Breast epithelium (tissue), 4 donors: ENCODE results near the gene SPEM2. TPM values are rescaled to one million over a fixed set of nuclear protein-coding genes. Genes with fewer than 3 reads are reported as not detected.

Source experiments
- DNase-seq, 2 donors: peaks; one replicate each; pipeline ENCODE4 v3.0.0-alpha.2; 2019; ENCODE audit warnings: low spot score in 2 of 2
- H3K27ac ChIP-seq, 2 donors: fragments of 200-600 bp; sonication (generic) in 1 of 2; one replicate each; pipeline ENCODE4 v1.5.1; 2016 to 2019; ENCODE audit warnings: mild to moderate bottlenecking in 1 of 2
- H3K27me3 ChIP-seq, 2 donors: fragments of 200-600 bp; sonication (generic) in 1 of 2; one replicate each; pipeline versions ENCODE4 v1.5.1 to v1.6.0; 2017 to 2019; ENCODE audit warnings: control low read depth in 1 of 2, mild to moderate bottlenecking in 1 of 2
- H3K36me3 ChIP-seq: fragments of 200-600 bp; one replicate; pipeline ENCODE4 v1.5.1; 2019
- H3K4me1 ChIP-seq, 2 donors: fragments of 200-600 bp; sonication (generic); one replicate each; pipeline ENCODE4 v1.5.1; 2016 to 2019; ENCODE audit warnings: control low read depth in 1 of 2
- H3K4me3 ChIP-seq, 3 donors: fragments of 200-600 bp; sonication (generic); 1 replicate in 2 of 3; 2 replicates in 1 of 3; pipeline ENCODE4 v1.5.1; 2016 to 2019; ENCODE audit warnings: mild to moderate bottlenecking in 3 of 3, moderate library complexity in 2 of 3
- H3K9me3 ChIP-seq, 2 donors: fragments of 200-600 bp; sonication (generic) in 1 of 2; one replicate each; pipeline ENCODE4 v1.5.1; 2016 to 2019; ENCODE audit warnings: control low read depth in 1 of 2
- POLR2A ChIP-seq: fragments of 450-650 bp; IDR thresholded peaks from one replicate; pipeline ENCODE4 v1.6.1; 2016; ENCODE audit warnings: antibody characterized with exemption, mild to moderate bottlenecking, moderate library complexity
- POLR2AphosphoS5 ChIP-seq, 3 donors: sonication (generic); formaldehyde crosslinking; IDR thresholded peaks; one replicate each; pipeline ENCODE4 v1.6.1; 2017; ENCODE audit warnings: antibody characterized with exemption in 3 of 3
- intact Hi-C: fragments of 100-400 bp; cut with DNase I; formaldehyde crosslinking; loops from one replicate; pipeline ENCODE4 v1.15.1; 2023; ENCODE audit warnings: low total_unique reads
- total RNA-seq, 3 donors: library from RNA; depleted of rRNA; stranded (reverse); fragments of >200 nt; gene quantifications; one replicate each; pipeline ENCODE4 v1.1.0, GENCODE V29; 2016
- TF ChIP-seq, protein P1 (sequence below), 3 donors: fragments of 450-650 bp; IDR thresholded peaks; one replicate each; pipeline ENCODE4 v1.5.1; 2016 to 2017; ENCODE audit warnings: antibody characterized with exemption in 3 of 3, mild to moderate bottlenecking in 3 of 3, moderate library complexity in 3 of 3

SPEM2 gene
- total RNA-seq, 3 donors from 2014 or later: not detected

- intact Hi-C loops: no loop called here
- no peak for DNase-seq
- Histone ChIP-seq H3K36me3 (no peaks in the 10 kb centered on the region), H3K9me3 (no peaks in the 10 kb centered on the region), H3K4me3 (no peak overlapping the region), H3K4me1 (no peaks in the 10 kb centered on the region), H3K27ac (no peak overlapping the region), H3K27me3 (no peaks in the 10 kb centered on the region)
- TF ChIP-seq, protein P1, sequence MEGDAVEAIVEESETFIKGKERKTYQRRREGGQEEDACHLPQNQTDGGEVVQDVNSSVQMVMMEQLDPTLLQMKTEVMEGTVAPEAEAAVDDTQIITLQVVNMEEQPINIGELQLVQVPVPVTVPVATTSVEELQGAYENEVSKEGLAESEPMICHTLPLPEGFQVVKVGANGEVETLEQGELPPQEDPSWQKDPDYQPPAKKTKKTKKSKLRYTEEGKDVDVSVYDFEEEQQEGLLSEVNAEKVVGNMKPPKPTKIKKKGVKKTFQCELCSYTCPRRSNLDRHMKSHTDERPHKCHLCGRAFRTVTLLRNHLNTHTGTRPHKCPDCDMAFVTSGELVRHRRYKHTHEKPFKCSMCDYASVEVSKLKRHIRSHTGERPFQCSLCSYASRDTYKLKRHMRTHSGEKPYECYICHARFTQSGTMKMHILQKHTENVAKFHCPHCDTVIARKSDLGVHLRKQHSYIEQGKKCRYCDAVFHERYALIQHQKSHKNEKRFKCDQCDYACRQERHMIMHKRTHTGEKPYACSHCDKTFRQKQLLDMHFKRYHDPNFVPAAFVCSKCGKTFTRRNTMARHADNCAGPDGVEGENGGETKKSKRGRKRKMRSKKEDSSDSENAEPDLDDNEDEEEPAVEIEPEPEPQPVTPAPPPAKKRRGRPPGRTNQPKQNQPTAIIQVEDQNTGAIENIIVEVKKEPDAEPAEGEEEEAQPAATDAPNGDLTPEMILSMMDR (IDR thresholded peaks at IDR 0.05): no peak
- no peak for TF ChIP-seq POLR2AphosphoS5 (IDR thresholded peaks at IDR 0.05)
- TF ChIP-seq POLR2A: no peak
Measured at GRCh38 chr17:7459961-7460545, 34.6 kb downstream of the SPEM2 start.

GRCh38 chr17:7460850-7461660 lies 35.6 kb downstream of the SPEM2 start:
- no peak for DNase-seq
- Histone ChIP-seq H3K4me3 (no peak overlapping the region), H3K27me3 (no peaks in the 10 kb centered on the region), H3K36me3 (no peaks in the 10 kb centered on the region), H3K27ac (peak overlapping the region in 1 of 2 donors; percentile 70), H3K4me1 (no peaks in the 10 kb centered on the region), H3K9me3 (no peaks in the 10 kb centered on the region)
- intact Hi-C loops: no loop called here
- TF ChIP-seq, protein P1 (IDR thresholded peaks at IDR 0.05): no peak
- no peak for TF ChIP-seq POLR2AphosphoS5 (IDR thresholded peaks at IDR 0.05)
- no peak for TF ChIP-seq POLR2A

DNA sequence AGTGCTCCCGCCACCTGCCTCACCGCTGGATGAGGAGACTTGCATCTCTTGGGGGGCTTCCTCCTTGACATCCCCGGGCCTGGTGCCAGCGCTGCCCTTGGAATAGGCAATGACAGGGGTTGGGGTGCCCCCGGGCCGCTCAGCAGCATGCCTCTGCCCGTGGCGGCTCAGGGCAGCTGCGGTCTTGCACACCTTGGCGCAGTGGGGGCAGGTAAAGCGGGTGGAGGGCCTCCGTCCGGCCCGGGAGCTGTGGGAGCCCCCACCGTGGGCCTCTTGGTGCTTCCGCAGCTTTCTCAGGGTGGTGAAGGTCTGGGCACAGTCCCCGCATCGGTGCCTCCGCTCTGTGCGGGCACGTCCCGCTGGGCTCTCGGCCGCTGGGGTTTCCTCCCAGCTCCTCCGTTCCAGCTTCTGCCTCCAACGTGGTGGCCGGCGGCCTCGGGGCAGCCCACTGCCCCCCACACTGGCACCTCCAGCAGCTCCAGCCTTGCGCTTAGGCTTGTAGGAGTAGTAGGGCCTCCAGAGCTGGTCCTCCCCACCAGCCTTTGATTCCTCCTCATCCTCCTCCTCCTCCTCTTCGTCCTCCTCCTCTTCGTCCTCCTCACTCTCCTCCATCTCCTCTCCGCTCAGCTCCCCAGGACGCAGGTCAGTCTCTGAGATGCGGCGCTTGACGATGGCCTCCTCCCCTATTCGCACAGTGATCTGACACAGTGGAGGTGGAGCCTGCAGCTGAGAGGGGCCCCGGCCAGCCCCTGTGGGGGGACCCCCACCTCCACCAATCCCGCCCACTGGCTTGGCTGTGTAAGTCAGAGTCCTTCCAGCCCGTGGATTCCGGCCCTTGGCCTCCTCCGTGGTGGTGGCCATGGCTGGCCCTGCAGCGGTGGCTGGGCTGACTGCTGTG lies 37.3 kb downstream of the SPEM2 start:
- no peaks in the 10 kb centered on the region for H3K36me3 ChIP-seq
- H3K4me1 ChIP-seq: no peaks in the 10 kb centered on the region

GRCh38 chr17:7463372-7463846 lies 38.0 kb downstream of the SPEM2 start:
- H3K27ac ChIP-seq: peak overlapping the region; percentile 70 to 73
- TF ChIP-seq, protein P1 (IDR thresholded peaks at IDR 0.05): no peak
- no peak for TF ChIP-seq POLR2A
- TF ChIP-seq POLR2AphosphoS5 (IDR thresholded peaks at IDR 0.05): no peak
- no peaks in the 10 kb centered on the region for H3K36me3 ChIP-seq
- intact Hi-C loops: no loop called here
- H3K9me3 ChIP-seq: no peaks in the 10 kb centered on the region
- no peak overlapping the region for H3K4me3 ChIP-seq
- H3K27me3 ChIP-seq: no peaks in the 10 kb centered on the region
- no peaks in the 10 kb centered on the region for H3K4me1 ChIP-seq
- DNase-seq: no peak

More for the DNA sequence above, 37.3 kb downstream of the SPEM2 start:
- no peak for DNase-seq
- no peaks in the 10 kb centered on the region for H3K27me3 ChIP-seq
- H3K27ac ChIP-seq: peak overlapping the region; percentile 70 to 73
- no peaks in the 10 kb centered on the region for H3K9me3 ChIP-seq
- intact Hi-C loops: no loop called here
- H3K4me3 ChIP-seq: no peak overlapping the region
- TF ChIP-seq POLR2AphosphoS5 (IDR thresholded peaks at IDR 0.05) (no peak), POLR2A (no peak)
- TF ChIP-seq, protein P1 (IDR thresholded peaks at IDR 0.05): no peak
